Esophagus (tissue), 2 donors: Measurements from ENCODE around the gene CRK. TPM values are rescaled to one million over a fixed set of nuclear protein-coding genes. Genes with fewer than 3 reads are reported as not detected.
"Not testable (repeated sequence)": the region's sequence is repeated elsewhere in the genome, so short reads cannot be mapped to it uniquely, and the experiment has no call there.

ENCODE experiments used
- H3K27ac ChIP-seq, 2 donors: one replicate each; pipeline ENCODE4 v1.5.1; 2013; ENCODE audit warnings: low read depth in 2 of 2, mild to moderate bottlenecking in 2 of 2, inconsistent platforms in 1 of 2, low read length in 1 of 2, moderate library complexity in 1 of 2
- H3K27me3 ChIP-seq, 2 donors: one replicate each; pipeline ENCODE4 v1.6.1; 2013; ENCODE audit warnings: low read length in 2 of 2, control low read depth in 1 of 2, mild to moderate bottlenecking in 1 of 2; ENCODE audit not compliant: insufficient read depth in 2 of 2, control insufficient read depth in 1 of 2
- H3K36me3 ChIP-seq, 2 donors: one replicate each; pipeline ENCODE4 v1.6.1; 2013; ENCODE audit warnings: low read length in 1 of 2; ENCODE audit not compliant: control insufficient read depth in 2 of 2, insufficient read depth in 2 of 2
- H3K4me1 ChIP-seq, 2 donors: one replicate each; pipeline ENCODE4 v1.6.1; 2013; ENCODE audit warnings: low read length in 1 of 2; ENCODE audit not compliant: control insufficient read depth in 2 of 2, insufficient read depth in 2 of 2
- H3K4me3 ChIP-seq, 2 donors: one replicate each; pipeline ENCODE4 v1.5.1; 2013; ENCODE audit warnings: low read length in 2 of 2, mild to moderate bottlenecking in 2 of 2, low read depth in 1 of 2, moderate library complexity in 1 of 2
- H3K9me3 ChIP-seq, 2 donors: one replicate each; pipeline ENCODE4 v1.6.1; 2013; ENCODE audit warnings: mild to moderate bottlenecking in 2 of 2, low read depth in 1 of 2, low read length in 1 of 2, moderate library complexity in 1 of 2; ENCODE audit not compliant: control insufficient read depth in 2 of 2, insufficient read depth in 1 of 2
- WGBS, 2 donors: extraction: QIAGEN DNeasy Blood & Tissue Kit; methylation state at CpG; one replicate each; pipeline ENCODE4 v1.1.7; 2013; 5-methylcytosine and 5-hydroxymethylcytosine counted together
- polyA plus RNA-seq, 2 donors: library from polyadenylated mRNA; stranded (reverse); fragments of 200-250 nt; gene quantifications; one replicate each; pipeline ENCODE4 v1.2.3, GENCODE V29; 2013
- donor health status: healthy with polysubstance abuse.
- donor health status: Bipolar disorder and iron deficiency.

Gene CRK
- polyA plus RNA-seq, 2 donors: 17.8 to 23.8 TPM

DNA sequence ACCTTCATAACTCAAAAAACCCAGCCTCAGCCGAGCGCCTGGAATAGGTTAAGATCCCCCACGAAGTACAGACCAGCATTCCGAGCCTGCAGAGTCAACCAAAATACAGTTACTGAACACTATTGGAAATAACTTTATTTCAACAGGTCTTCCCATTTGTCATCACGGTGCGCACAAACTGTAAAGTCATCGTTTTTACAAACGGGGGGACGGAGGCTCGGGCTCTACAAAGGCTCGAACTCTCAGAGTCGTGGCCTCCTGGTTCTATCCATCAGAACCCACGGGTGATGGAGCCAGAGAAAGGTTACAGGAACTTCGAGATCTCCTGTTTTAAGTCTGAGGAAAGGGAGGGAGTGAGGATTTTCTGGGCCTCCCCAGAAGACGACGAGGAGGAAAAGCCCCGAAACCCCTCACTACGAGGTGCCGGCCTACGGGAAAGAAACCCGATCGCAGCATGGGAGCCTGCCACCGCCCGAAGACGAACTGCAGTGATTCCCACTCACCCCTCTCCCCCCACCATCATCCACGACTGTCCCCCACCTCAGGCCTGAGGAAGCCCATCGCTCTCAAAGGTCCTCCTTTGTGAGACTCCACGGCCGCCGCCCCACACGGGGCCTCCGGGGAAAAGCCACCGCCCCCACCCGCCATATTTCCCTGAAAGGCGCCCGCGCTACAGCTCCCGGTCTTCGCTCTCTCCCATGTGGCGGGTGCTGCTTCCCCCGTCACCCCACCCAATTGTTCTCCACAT lies 56.9 kb downstream of the CRK start:
- H3K27me3 ChIP-seq: no peaks in the 10 kb centered on the region
- H3K4me3 ChIP-seq: peak overlapping the region; percentile 96 to 99
- peak overlapping the region; percentile 99 to 100 for H3K27ac ChIP-seq
- no peaks in the 10 kb centered on the region for H3K36me3 ChIP-seq
- 1 to 2% methylated on average over 38 to 41 of the region's 41 CpGs for WGBS, 2 donors
- H3K4me1 ChIP-seq: peaks cover 0 to 3% of the 10 kb centered on the region in 2 donors
- H3K9me3 ChIP-seq: no peaks in the 10 kb centered on the region

DNA sequence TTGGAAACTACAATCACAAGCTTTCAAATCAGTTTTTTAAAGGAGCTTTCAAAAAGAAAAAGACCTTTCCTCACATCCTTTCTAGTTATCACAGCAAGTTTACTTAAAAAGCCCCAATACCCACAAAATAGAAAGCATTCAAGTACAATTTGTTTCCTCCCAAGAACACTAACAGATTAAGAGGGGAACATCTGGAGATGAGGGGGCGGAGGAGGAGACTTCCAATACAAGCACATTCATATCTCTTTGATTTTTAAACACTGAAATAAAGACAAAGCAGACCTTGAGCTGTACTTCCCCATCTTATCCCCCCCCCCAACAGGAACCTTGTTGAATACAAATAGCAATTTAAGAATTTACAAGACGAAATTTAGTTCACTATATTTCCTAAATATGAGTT lies 58.0 kb downstream of the CRK start:
- H3K4me3 ChIP-seq: peak overlapping the region in 1 of 2 donors; percentile 96
- no peaks in the 10 kb centered on the region for H3K27me3 ChIP-seq
- WGBS, 2 donors: 5 to 10% methylated on average over 2 of the region's 2 CpGs
- peaks cover 0 to 5% of the 10 kb centered on the region in 2 donors for H3K4me1 ChIP-seq
- H3K36me3 ChIP-seq: no peaks in the 10 kb centered on the region
- no peak overlapping the region for H3K27ac ChIP-seq
- H3K9me3 ChIP-seq: no peaks in the 10 kb centered on the region

DNA sequence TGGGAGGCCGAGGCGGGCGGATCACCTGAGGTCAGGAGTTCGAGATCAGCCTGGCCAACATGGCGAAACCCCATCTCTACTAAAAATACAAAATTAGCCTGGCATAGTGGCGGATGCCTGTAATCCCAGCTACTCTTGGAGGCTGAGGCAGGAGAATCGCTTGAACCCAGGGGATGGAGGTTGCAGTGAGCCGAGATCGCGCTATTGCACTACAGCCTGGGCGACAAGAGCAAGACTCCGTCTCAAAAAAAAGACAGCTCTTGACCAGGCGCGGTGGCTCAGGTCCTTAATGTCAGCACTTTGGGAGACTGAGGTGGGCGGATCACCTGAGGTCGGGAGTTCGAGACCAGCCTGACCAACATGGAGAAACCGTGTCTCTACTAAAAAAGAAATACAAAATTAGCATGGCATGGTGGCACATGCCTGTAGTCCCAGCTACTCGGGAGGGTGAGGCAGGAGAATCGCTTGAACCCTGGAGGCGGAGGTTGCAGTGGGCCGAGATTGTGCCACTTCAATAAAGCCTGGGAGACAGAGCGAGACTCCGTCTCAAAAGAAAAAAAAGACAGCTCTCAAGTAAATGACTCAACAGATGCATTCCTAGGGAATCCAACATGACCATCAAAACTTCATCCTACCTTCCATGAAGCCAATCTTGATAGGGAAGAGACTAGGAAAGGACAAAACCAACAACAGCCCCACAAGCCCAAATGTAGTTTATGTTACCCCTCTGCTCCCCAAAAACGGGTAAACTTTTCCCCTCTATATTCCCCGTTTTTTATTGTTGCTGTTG lies 60.0 kb downstream of the CRK start:
- H3K36me3 ChIP-seq, H3K4me1 ChIP-seq, H3K27me3 ChIP-seq, H3K9me3 ChIP-seq, H3K27ac ChIP-seq, H3K4me3 ChIP-seq: not testable (repeated sequence)
- WGBS, 2 donors: 89% methylated on average over 26 of the region's 26 CpGs

DNA sequence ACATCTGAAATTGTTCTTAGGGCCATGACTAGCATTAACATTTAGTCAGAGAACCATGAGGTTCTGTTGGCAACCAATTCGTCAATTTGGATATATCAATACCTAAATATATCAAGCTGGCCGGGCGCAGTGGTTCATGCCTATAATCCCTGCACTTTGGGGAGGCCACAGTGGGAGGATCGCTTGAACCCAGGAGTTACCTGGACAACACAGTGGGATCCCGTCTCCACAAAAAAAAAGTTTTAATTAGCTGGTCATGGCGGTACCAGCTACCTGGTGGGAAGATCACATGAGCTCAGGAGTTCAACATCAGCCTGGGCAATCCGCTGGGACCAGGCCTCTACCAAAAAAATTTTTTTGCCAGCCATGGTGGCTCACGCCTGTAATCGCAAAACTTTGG lies 64.5 kb downstream of the CRK start:
- Histone ChIP-seq H3K9me3 (no peaks in the 10 kb centered on the region), H3K36me3 (no peaks in the 10 kb centered on the region), H3K4me3 (no peak overlapping the region), H3K27ac (no peak overlapping the region), H3K4me1 (peaks cover 4 to 5% of the 10 kb centered on the region in 2 donors), H3K27me3 (no peaks in the 10 kb centered on the region)
- WGBS, 2 donors: 92 to 93% methylated on average over 9 of the region's 9 CpGs

DNA sequence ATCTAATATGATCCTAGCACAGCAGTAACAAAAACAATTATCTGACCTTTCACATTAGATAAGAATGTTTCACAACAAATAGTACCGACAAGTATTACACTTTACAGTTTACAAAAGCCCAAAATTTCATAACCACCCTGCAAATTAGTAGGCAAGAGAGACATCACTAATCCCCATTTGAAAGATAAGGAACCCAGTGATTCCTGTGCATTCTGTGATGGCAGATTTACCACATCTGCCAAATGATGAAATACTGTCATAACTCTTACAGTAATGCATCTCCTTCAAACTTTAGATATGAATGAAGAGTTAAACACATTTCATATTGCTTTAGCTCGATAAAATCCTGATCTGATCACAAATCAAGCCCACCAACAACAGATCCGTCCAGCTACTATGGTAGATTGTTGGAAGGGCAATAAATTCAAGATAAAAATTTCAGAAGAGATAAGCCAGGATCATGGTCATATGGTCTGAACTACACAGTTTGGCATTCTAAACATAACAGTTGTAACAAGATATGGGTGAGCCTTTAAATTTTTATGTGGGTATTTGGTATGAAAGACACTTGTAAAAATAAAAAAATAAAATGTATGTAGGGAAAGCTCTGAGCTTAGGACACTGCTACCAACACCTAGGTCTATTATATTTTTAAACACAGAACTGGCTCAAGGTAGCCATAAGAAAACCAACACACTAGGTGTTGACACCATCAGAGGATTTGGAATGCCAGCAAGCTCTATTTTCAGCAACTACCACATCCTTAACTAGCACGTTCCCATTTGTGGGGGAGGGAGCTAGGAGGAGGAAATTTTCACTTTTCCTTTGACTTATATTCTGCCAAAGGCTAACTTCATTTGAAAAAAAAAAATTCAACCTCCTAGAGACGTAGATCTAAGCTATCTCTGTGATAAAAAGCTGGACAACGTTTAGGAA lies 65.3 kb downstream of the CRK start:
- Histone ChIP-seq H3K4me3 (no peak overlapping the region), H3K36me3 (no peaks in the 10 kb centered on the region), H3K27ac (no peak overlapping the region), H3K9me3 (no peaks in the 10 kb centered on the region), H3K4me1 (peaks cover 2 to 4% of the 10 kb centered on the region in 2 donors), H3K27me3 (no peaks in the 10 kb centered on the region)
- 21 to 25% methylated on average over 6 of the region's 6 CpGs for WGBS, 2 donors

DNA sequence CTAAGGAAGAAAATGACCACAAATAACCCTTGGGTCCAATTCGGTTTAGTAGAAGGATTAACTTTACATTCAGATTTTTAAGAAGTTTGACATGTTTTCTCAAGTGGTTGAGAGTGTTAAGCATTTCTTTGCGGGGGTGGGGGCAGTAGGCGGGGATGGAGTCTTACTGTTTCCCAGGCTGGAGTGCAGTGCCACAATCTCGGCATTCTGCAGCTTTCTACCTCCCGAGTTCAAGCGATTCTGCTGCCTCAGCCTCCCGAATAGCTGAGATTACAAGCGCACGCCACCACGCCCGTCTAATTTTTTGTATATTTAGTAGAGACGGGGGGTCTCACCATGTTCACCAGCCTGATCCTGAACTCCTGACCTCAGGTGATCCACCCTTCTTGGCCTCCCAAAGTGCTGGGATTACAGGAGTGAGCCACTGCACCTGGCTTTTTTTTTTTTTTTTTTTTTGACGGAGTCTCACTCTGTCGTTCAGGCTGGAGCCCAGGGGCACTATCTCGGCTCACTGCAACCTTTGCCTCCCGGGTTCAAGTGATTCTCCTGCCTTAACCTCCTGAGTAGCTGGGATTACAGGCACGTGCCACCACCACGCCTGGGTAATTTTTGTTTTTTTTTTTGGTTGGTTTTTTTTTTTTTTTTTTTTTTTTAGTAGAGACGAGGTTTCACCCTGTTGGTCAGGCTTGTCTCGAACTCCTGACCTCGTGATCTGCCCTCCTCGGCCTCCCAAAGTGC lies 68.4 kb downstream of the CRK start:
- H3K27ac ChIP-seq, H3K36me3 ChIP-seq, H3K4me3 ChIP-seq, H3K4me1 ChIP-seq, H3K27me3 ChIP-seq, H3K9me3 ChIP-seq: not testable (repeated sequence)
- WGBS, 2 donors: 62 to 64% methylated on average over 21 to 22 of the region's 22 CpGs

DNA sequence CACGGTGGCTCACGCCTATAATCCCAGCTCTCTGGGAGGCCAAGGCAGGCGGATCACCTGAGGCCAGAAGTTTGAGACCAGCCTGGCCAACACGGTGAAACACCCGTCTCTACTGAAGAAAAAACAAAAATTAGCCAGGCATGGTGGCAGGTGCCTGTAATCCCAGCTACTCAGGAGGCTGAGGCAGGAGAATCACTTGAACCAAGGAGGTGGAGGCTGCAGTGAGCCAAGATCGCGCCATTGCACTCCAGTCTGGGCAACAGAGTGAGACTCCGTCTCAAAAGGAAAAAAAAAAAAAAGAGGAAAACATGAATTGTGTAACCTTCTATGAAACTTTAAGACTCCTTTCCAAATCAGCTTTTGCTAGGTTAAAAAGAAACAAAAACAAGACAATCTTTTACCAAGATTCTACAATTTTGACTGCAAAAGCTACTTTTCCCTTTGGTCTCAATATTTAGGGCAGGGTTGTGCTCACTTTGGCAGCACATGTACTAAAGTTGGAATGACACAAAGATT lies 69.3 kb downstream of the CRK start:
- H3K9me3 ChIP-seq, H3K27me3 ChIP-seq, H3K4me1 ChIP-seq, H3K4me3 ChIP-seq, H3K36me3 ChIP-seq, H3K27ac ChIP-seq: not testable (repeated sequence)
- 76 to 80% methylated on average over 8 of the region's 8 CpGs for WGBS, 2 donors

DNA sequence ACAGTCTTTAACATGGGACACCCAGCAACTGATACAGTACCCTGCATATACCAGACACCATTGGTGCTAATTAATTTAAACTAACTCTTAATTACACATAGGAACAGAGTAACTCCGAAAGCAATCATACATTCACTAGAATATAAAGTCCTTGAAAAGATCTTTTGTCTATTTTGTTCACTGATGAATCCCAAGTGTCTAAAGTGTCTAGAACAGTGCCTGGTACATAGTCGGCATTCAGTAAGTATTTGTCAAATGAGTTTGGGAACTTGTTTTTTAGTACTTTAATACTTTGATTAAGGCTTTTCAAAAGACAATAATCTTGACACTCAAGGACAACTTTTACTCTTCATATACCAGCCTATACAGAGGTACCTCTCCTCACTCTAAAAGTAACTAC lies 69.8 kb downstream of the CRK start:
- WGBS, 2 donors: 68 to 76% methylated on average over 2 of the region's 2 CpGs
- H3K36me3 ChIP-seq: no peaks in the 10 kb centered on the region
- no peak overlapping the region for H3K4me3 ChIP-seq
- H3K4me1 ChIP-seq: peaks cover 3% of the 10 kb centered on the region in 2 donors
- H3K27me3 ChIP-seq: no peaks in the 10 kb centered on the region
- H3K9me3 ChIP-seq: no peaks in the 10 kb centered on the region
- no peak overlapping the region for H3K27ac ChIP-seq

DNA sequence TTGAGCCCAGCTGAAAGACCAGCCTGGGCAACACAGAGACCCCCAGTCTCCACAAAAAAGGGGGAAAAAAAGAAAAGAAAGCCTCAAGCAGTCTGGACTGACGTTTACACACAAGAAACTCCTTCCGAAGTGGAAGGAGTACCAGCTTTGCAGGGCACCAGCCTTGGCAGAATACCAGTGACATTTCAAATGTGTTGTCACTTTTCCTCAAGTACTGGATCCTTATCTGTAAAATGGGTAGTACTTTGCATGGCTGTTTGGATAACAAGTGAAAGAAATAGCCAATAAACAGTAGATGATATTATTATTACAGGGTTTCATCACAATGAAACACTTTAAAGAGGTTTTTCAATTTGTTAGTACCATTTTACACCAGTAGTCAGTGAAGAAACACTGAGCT lies 70.2 kb downstream of the CRK start:
- peaks cover 3% of the 10 kb centered on the region in 2 donors for H3K4me1 ChIP-seq
- H3K36me3 ChIP-seq: no peaks in the 10 kb centered on the region
- no peaks in the 10 kb centered on the region for H3K27me3 ChIP-seq
- H3K27ac ChIP-seq: no peak overlapping the region
- WGBS, 2 donors: 14 to 29% methylated on average over 2 of the region's 2 CpGs
- no peak overlapping the region for H3K4me3 ChIP-seq
- H3K9me3 ChIP-seq: no peaks in the 10 kb centered on the region
